HG02973 (cell line): Measurements from ENCODE around the gene CAPN6.

Experiments used
- ATAC-seq: cut with Tn5 transposase; IDR thresholded peaks from one replicate; pipeline ENCODE4 v1.9.1; 2021; ENCODE audit warnings: moderate library complexity; ENCODE audit not compliant: unreplicated experiment

CAPN6 gene, protein sequence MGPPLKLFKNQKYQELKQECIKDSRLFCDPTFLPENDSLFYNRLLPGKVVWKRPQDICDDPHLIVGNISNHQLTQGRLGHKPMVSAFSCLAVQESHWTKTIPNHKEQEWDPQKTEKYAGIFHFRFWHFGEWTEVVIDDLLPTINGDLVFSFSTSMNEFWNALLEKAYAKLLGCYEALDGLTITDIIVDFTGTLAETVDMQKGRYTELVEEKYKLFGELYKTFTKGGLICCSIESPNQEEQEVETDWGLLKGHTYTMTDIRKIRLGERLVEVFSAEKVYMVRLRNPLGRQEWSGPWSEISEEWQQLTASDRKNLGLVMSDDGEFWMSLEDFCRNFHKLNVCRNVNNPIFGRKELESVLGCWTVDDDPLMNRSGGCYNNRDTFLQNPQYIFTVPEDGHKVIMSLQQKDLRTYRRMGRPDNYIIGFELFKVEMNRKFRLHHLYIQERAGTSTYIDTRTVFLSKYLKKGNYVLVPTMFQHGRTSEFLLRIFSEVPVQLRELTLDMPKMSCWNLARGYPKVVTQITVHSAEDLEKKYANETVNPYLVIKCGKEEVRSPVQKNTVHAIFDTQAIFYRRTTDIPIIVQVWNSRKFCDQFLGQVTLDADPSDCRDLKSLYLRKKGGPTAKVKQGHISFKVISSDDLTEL

DNA sequence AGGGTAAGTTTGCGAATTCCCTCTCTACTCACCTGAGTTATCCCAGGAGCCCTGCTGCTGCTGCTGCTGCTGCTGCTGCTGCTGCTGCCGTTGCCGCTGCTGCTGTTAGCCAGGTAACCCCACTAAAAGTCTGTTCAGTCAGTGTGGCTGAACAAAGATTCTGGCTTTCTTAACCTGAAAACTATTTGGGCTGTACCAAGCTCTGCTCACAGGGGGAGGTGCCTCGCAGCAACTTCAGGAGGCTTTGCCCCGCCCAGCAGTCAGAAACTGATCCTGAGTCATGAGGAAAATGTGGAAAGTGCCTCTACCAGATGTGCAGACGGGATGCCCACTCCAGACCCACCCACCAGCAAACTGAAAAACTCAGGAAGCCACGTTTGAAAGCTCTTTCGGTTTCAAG, at the start of gene CAPN6:
Gene CAPN6 (minus strand): TSS at position 145 of the 400 bp plus-strand sequence. CDS start 6,547 bp downstream, outside the sequence.
- ATAC-seq = no peak

- ATAC-seq = no peak
Observed at GRCh38 chrX:111319451-111319850, 49.2 kb upstream of the CAPN6 start.

GRCh38 chrX:111318901-111319300, 48.6 kb upstream of the CAPN6 start:
- no peak for ATAC-seq

DNA sequence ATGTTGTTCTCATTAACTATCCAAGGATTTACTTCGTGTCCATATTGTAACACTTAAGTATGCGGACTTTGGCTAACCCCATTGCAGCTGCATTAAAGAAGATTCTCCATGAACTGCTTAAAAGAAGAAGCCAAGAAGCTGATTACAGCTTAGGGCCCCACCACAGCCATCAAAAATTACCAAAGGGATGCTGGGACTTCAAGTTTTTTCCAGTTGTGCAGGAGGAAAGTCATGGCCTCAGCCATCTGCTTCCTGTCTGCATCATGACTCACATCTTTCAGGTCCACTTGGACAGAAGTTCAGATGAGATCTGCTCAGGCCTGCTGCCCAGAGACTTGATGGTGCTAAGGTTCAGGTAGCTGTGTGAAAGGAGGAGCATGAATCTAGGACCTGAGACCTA, 38.8 kb upstream of the CAPN6 start:
- ATAC-seq = no peak

DNA sequence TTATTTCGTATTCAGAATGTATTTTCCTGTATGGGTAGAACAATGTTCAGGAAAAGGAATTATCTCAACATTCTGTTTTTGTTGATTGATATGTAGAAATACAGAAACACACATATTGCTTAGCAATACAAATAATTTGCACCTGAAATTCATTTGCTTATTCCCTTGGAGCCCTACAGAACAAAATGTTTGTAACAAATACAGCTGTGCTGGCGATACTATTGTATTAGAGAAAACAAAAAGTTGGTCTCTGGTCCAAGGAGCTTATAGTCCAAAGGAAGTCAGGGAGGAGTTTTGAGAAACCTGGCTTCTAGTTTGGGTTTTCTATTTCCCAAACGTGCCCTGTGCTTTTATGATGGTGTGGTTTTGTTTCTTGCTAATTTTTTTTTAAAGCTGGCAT, 37.8 kb upstream of the CAPN6 start:
- no peak for ATAC-seq

DNA sequence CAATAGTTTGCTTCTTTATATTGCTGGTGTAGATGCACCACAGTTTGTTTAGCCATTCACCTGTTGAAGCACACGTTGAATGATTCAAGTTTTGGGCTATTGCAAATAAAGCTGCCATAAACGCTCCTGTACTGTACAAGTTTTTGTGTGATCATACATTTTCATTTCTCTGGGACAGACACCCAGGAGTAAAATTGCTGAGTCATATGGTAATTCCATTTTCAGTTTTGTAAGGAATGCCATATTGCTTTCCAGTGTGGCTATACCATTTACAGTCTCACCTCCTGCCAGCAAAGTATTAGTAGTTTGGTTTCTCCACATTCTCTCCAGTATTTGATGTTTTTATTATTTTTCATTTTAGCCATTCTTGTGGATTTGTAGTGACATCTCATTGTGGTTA, 32.0 kb upstream of the CAPN6 start:
- ATAC-seq = no peak

GRCh38 chrX:111288841-111289240, 18.6 kb upstream of the CAPN6 start:
- ATAC-seq = no peak

- no peak for ATAC-seq
Observed at GRCh38 chrX:111284631-111285293, 14.5 kb upstream of the CAPN6 start.

DNA sequence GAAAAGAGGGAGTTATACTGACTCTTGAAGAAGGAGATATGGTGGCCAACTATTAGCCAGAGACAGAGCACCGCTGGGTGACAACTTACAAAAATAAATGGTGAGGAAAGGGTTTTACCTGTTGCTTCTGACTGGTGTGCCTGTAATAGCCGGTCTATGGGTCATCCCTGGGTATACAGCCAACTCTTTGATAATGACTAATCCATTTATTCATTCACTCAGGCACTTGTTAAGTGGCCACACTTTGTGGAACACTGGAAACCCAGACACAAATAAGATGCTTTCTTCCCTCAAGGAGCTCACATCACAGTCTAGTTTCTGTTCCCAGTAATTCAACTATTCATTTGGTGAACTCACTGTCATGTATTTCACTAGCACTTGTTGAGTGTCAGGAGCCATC, 13.2 kb upstream of the CAPN6 start:
- ATAC-seq = no peak

GRCh38 chrX:111282991-111283390, 12.7 kb upstream of the CAPN6 start:
- no peak for ATAC-seq

- no peak for ATAC-seq
Observed at GRCh38 chrX:111282139-111282538, 11.9 kb upstream of the CAPN6 start.

DNA sequence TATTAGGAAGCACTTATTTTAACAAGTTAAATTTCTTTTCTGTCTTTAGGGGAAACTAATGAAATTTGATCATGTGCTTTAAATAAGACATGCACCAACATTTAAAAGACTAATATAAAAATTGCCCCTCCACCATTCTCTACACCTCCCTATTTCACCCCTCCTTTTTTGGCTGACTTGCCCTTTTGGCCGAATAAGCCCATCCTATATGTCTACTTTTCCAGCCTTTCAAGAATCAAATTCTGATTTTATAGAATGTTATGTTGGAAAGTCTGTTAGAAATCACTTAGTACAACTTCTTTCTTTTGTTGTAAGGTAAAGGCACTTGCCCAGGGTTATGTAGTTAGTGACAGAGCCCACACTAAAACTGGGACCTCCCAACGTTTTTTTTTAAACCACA, 1.8 kb downstream of the CAPN6 start:
- no peak for ATAC-seq

DNA sequence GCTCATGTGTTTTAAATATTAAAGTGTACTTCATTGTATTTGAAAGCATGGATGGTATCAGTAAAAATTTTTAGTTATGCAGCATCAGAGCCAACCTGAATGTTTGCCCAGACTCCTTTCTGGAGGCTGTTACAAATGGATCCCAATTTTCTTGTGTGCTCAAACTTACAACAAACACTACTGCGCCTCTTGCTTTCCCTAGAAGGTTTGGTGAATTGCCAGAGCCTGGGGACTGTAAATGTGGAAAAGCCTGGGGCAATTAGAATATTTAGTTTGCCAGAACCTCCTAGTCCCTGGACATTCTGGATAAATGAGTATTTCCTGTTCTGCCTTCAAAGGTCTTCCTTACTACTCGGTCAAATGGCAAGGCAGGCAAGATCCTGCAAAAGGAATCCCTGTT, 4.8 kb downstream of the CAPN6 start:
- ATAC-seq = no peak

DNA sequence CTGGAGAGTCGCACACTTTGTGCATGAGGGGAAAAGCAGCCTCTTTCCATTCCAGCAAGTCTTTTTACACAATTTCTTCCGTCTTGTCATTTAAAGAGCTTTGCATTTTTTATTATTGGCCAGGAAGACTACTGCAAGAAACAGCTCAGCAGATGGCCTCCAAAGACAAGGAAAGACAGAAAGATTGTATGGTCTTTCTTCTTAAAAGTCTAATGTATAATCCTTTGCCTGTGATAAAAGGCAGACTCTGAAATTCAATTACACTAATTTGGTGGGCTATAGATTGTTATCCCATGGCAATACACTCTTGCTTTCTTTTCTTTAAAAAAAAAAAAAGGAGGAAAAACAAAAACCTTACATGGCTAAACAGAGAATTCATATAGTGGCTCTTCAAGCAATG, 5.9 kb downstream of the CAPN6 start:
- no peak for ATAC-seq

GRCh38 chrX:111262086-111262485, 8.2 kb downstream of the CAPN6 start:
- ATAC-seq = no peak

DNA sequence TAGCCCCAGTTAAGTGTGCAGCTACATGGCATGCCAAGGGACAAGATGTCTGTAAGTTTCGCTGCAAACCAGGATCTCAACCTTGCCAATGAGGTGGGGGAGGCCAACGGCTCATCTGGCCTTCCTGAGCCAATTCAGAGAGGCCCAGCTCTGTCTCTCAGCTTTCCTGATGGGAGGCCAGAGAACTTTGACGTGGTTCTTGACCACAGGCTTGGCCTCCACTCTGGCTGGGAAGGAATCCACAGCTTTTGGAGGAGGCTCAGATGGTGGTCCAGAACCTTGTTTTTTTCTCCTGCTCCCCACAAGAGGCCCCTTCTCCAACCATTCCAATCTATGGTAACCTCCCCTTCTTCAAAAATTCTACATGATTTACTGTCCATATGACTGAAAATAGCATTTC, 9.8 kb downstream of the CAPN6 start:
- no peak for ATAC-seq

- no peak for ATAC-seq
Observed at GRCh38 chrX:111259559-111259958, 10.7 kb downstream of the CAPN6 start.

DNA sequence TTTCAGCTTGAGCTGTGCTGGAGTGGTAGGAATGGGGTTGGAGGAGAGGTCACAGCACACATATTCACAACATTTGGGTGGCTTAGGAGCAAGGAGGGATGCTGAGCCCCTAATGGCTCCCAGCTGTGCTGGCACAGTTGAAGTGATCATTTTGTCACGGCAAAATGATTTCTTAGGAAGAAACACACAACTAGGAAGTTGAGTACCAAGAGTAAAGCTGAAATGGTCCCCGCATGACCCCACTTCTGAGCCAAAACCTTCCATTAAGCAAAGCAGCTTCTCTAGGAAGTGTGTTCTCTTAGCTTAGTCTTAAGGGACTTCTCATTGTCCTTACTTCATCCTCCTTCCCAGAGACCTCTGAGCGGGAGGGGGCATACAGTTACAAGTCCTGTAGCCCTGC, 12.6 kb downstream of the CAPN6 start:
- ATAC-seq = no peak

DNA sequence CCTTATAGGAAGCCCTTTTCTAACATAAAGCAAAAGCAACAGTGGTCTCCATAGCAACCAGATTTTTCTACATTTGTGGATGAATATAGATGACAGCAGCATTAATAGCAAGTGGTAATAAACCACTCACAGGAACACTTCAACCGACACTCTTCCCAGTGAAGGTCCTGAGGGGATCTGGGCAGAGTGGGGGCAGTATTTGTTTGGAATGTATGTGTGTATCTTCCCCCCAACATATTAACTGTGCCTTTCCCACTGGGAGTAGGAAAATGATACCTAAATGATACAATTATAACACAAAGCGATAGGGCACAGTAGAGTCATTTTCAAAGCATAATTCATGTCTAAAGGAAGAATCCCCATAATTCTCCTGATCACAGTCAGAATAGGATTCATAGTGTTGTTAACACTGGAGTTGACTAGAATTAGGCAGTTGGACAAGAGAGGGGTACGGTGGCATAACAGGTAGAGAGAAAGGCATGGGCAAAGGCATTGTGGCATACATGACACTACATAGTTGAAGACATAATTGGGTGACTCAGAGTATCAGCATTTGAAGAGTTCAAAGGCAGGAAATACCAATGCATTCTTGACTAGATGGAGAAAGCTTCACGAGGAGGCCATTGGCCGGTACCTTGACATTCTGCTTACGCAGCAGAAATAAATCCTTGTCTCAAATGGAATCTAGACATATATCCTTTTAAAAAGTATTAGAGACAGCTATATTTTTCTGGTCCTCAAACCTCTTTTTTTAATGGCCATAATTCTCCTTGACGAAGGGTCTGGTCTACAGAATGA, 15.2 kb downstream of the CAPN6 start:
- ATAC-seq = no peak

GRCh38 chrX:111244235-111244750, 26.0 kb downstream of the CAPN6 start:
- no peak for ATAC-seq

- ATAC-seq = no peak
Observed at GRCh38 chrX:111216293-111216801, 53.9 kb downstream of the CAPN6 start.
